Stimulated activated CD4-positive, alpha-beta T cell treated with anti-CD3 and anti-CD28 coated beads, TNF-alpha, amount 100 ng/mL, for 48 hours (primary cell): ENCODE measurements around the gene FAF2.

ENCODE experiments used
- DNase-seq, 3 donors: peaks; one replicate each; pipeline ENCODE4 v3.0.0-alpha.2; 2020; ENCODE audit warnings: low read depth in 3 of 3

The FAF2 gene

GRCh38 chr5:176501333-176501732 lies 53.1 kb downstream of the FAF2 start:
- DNase-seq: no peak

- DNase-seq: no peak
These were observed 55.3 kb downstream of the FAF2 start for GRCh38 chr5:176503496-176503895.

- no peak for DNase-seq
These were observed 59.7 kb downstream of the FAF2 start for GRCh38 chr5:176507911-176508310.

- no peak for DNase-seq
These were observed 60.4 kb downstream of the FAF2 start for GRCh38 chr5:176508603-176509002.

- DNase-seq: no peak
These were observed 65.6 kb downstream of the FAF2 start for GRCh38 chr5:176513788-176514187.

- no peak for DNase-seq
These were observed 66.2 kb downstream of the FAF2 start for GRCh38 chr5:176514244-176514950.

- DNase-seq: no peak
These were observed 67.2 kb downstream of the FAF2 start for GRCh38 chr5:176515396-176515795.

GRCh38 chr5:176517053-176517661 lies 69.0 kb downstream of the FAF2 start:
- no peak for DNase-seq

- no peak for DNase-seq
These were observed 71.9 kb downstream of the FAF2 start for GRCh38 chr5:176519810-176520720.

- DNase-seq: no peak
These were observed 73.1 kb downstream of the FAF2 start for GRCh38 chr5:176521286-176521685.

GRCh38 chr5:176521699-176522263 lies 73.6 kb downstream of the FAF2 start:
- DNase-seq: no peak

GRCh38 chr5:176524138-176524537 lies 76.0 kb downstream of the FAF2 start:
- DNase-seq: no peak

GRCh38 chr5:176524987-176525386 lies 76.8 kb downstream of the FAF2 start:
- DNase-seq: no peak

- DNase-seq: no peak
These were observed 77.5 kb downstream of the FAF2 start for GRCh38 chr5:176525677-176526076.

GRCh38 chr5:176526462-176526861 lies 78.3 kb downstream of the FAF2 start:
- DNase-seq: no peak

GRCh38 chr5:176527246-176528222 lies 79.3 kb downstream of the FAF2 start:
- no peak for DNase-seq

GRCh38 chr5:176528301-176528700 lies 80.1 kb downstream of the FAF2 start:
- no peak for DNase-seq

- DNase-seq: no peak
These were observed 80.6 kb downstream of the FAF2 start for GRCh38 chr5:176528761-176529115.

- DNase-seq: no peak
These were observed 81.0 kb downstream of the FAF2 start for GRCh38 chr5:176529116-176529740.

GRCh38 chr5:176529741-176530141 lies 81.6 kb downstream of the FAF2 start:
- no peak for DNase-seq
